GM18951 (cell line): ENCODE results near the gene PCTP.

Source experiments
- POLR2A ChIP-seq: IDR thresholded peaks from 4 replicates; pipeline ENCODE4 v1.6.1; 2011; ENCODE audit warnings: mild to moderate bottlenecking; ENCODE audit not compliant: insufficient read length, insufficient read depth; ENCODE audit errors: extremely low read depth
- in situ Hi-C: fragments of 300-500 bp; cut with MboI; formaldehyde crosslinking; loops from one replicate; pipeline ENCODE4 v1.12.0; 2022; ENCODE audit warnings: low sequenced_read_pairs, mixed read lengths, inconsistent platforms; ENCODE audit not compliant: unreplicated experiment

The PCTP gene

GRCh38 chr17:55806745-55807495, 56.1 kb downstream of the PCTP start:
- TF ChIP-seq POLR2A, result no peak
- in situ Hi-C loops, result no loop called here

GRCh38 chr17:55811536-55811935, 60.7 kb downstream of the PCTP start:
- in situ Hi-C loops, result no loop called here
- TF ChIP-seq POLR2A, result no peak

- in situ Hi-C loops, result no loop called here
- no peak for TF ChIP-seq POLR2A
Observed at GRCh38 chr17:55812323-55812722, 61.5 kb downstream of the PCTP start.

GRCh38 chr17:55813944-55814343, 63.1 kb downstream of the PCTP start:
- no peak for TF ChIP-seq POLR2A
- in situ Hi-C loops, result no loop called here

GRCh38 chr17:55814377-55814776, 63.5 kb downstream of the PCTP start:
- no peak for TF ChIP-seq POLR2A
- in situ Hi-C loops, result no loop called here

- TF ChIP-seq POLR2A, result no peak
- in situ Hi-C loops, result no loop called here
Observed at GRCh38 chr17:55816532-55817396, 65.9 kb downstream of the PCTP start.

- TF ChIP-seq POLR2A, result no peak
- in situ Hi-C loops, result no loop called here
Observed at GRCh38 chr17:55817397-55817709, 66.5 kb downstream of the PCTP start.

- TF ChIP-seq POLR2A, result no peak
- in situ Hi-C loops, result no loop called here
Observed at GRCh38 chr17:55818026-55818425, 67.2 kb downstream of the PCTP start.

GRCh38 chr17:55818451-55819375, 67.9 kb downstream of the PCTP start:
- TF ChIP-seq POLR2A, result no peak
- in situ Hi-C loops, result no loop called here

GRCh38 chr17:55820675-55821074, 69.8 kb downstream of the PCTP start:
- in situ Hi-C loops, result no loop called here
- no peak for TF ChIP-seq POLR2A

- TF ChIP-seq POLR2A, result no peak
- in situ Hi-C loops, result no loop called here
Observed at GRCh38 chr17:55822028-55822427, 71.2 kb downstream of the PCTP start.

GRCh38 chr17:55825213-55825612, 74.4 kb downstream of the PCTP start:
- in situ Hi-C loops, result no loop called here
- TF ChIP-seq POLR2A, result no peak
